Adrenal gland (tissue), 5 donors: ENCODE results near the gene ZNF648.

Source experiments
- POLR2A ChIP-seq, 2 donors: fragments of 450-650 bp; IDR thresholded peaks; one replicate each; pipeline ENCODE4 v1.6.1; 2017; ENCODE audit warnings: antibody characterized with exemption in 2 of 2, mild to moderate bottlenecking in 2 of 2, moderate library complexity in 1 of 2
- TF ChIP-seq, protein P1 (sequence below), 6 experiments: fragments of 450-650 bp in 4 of 6; fragments of 200-600 bp in 2 of 6; sonication (generic) in 1 of 6; IDR thresholded peaks; 1 replicate in 5 of 6; 2 replicates in 1 of 6; pipeline versions ENCODE4 v1.5.1 to v1.8.0; 2016 to 2021; ENCODE audit warnings: antibody characterized with exemption in 6 of 6, mild to moderate bottlenecking in 2 of 6, moderate library complexity in 1 of 6
- donor health status: DM: no; HTN: no; CAD: no.

DNA sequence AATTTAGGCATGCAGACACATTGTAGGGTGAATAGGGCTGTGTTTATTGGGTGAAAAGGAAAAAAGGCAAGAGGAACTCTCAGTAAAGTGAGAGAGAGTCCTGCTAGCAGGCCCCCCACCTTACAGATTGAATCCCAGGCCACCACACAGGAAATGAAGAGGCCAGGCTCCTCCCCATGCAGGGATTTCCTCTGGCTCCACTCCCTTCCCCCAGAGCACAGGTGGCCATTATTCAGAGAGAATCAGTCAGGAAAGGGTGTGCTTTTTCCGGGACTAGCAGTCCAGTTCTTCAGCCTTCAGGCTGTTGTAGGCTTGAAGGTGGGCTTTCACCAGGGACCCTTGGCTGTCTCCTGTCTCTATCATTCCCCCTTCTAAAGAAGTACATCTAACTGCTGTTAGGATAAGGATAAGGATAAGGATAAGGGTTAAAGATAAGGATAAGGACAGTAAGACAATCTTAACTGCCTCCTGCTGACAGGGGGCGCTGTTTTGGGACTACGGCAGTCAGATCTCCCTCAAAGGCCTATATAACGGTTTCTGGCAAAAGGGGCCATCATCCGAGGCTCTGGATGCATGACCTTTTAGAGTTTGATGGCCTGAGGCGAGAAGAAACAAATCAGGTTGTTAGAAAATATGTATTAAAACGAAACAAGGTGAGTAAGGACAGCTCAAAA, 26.3 kb downstream of the ZNF648 start:
- TF ChIP-seq POLR2A (IDR thresholded peaks at IDR 0.05), result no peak
- TF ChIP-seq, protein P1, sequence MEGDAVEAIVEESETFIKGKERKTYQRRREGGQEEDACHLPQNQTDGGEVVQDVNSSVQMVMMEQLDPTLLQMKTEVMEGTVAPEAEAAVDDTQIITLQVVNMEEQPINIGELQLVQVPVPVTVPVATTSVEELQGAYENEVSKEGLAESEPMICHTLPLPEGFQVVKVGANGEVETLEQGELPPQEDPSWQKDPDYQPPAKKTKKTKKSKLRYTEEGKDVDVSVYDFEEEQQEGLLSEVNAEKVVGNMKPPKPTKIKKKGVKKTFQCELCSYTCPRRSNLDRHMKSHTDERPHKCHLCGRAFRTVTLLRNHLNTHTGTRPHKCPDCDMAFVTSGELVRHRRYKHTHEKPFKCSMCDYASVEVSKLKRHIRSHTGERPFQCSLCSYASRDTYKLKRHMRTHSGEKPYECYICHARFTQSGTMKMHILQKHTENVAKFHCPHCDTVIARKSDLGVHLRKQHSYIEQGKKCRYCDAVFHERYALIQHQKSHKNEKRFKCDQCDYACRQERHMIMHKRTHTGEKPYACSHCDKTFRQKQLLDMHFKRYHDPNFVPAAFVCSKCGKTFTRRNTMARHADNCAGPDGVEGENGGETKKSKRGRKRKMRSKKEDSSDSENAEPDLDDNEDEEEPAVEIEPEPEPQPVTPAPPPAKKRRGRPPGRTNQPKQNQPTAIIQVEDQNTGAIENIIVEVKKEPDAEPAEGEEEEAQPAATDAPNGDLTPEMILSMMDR (IDR thresholded peaks at IDR 0.05), result no peak
